HUES48 (cell line): ENCODE data around the gene AREG.

ENCODE experiments used
- H3K27ac ChIP-seq: one replicate; pipeline ENCODE4 v1.7.0; 2013; ENCODE audit warnings: low read depth, low read length, inconsistent platforms
- H3K27me3 ChIP-seq: 2 replicates; pipeline ENCODE4 v1.6.1; 2013; ENCODE audit warnings: mild to moderate bottlenecking, low read length; ENCODE audit not compliant: control insufficient read depth, insufficient read depth
- H3K36me3 ChIP-seq: 2 replicates; pipeline ENCODE4 v1.6.1; 2013; ENCODE audit warnings: low read length; ENCODE audit not compliant: control insufficient read depth, insufficient read depth
- H3K4me1 ChIP-seq: 2 replicates; pipeline ENCODE4 v1.6.1; 2013; ENCODE audit warnings: mild to moderate bottlenecking, low read length; ENCODE audit not compliant: control insufficient read depth, insufficient read depth
- H3K4me3 ChIP-seq: 2 replicates; pipeline ENCODE4 v1.5.1; 2013; ENCODE audit warnings: mild to moderate bottlenecking, low read depth, low read length
- H3K9ac ChIP-seq: 2 replicates; pipeline ENCODE4 v1.6.1; 2013; ENCODE audit warnings: mild to moderate bottlenecking, low read depth, low read length, moderate library complexity
- H3K9me3 ChIP-seq: 2 replicates; pipeline ENCODE4 v1.6.1; 2013; ENCODE audit warnings: low read length; ENCODE audit not compliant: control insufficient read depth, insufficient read depth

The AREG gene

DNA sequence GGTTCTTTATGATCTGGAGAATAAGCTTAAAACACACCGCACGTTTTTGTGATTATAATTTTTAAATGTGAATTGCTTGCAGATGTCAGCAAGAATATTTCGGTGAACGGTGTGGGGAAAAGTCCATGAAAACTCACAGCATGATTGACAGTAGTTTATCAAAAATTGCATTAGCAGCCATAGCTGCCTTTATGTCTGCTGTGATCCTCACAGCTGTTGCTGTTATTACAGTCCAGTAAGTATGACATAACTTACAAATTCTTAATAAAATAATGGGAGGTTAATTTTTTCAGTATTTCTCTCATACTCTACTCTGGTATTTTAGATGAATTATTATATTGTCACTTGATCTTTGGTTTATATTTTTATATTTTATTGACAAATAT lies 5.4 kb downstream of the AREG start:
- Histone ChIP-seq H3K9ac (no peak overlapping the region), H3K27ac (no peak overlapping the region), H3K27me3 (peaks cover 13% of the 10 kb centered on the region), H3K36me3 (no peaks in the 10 kb centered on the region), H3K4me3 (no peak overlapping the region), H3K4me1 (peaks cover 11% of the 10 kb centered on the region; the same call in 1 of the 2 replicates), H3K9me3 (no peaks in the 10 kb centered on the region)

DNA sequence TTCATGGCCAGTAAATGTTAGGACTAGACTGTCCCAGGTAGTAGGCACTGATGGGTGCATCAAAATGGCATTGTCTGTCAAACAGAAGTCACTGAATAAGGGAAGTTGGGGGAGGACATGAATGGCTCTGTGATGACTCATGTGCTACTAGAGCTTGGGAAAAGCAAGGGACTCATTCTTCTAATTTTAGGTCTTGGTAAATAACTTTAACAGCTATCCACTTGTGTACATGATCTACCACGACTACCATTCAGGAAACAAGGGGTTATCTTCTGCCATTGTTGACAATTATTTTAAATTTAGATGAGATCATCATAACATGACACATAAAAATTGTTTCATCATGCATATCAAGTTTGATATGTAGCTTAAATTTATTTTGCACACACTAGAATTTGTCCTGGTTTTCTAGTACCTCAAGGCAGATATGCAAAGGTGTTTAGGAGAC lies 6.3 kb downstream of the AREG start:
- no peaks in the 10 kb centered on the region for H3K36me3 ChIP-seq
- peaks cover 7% of the 10 kb centered on the region for H3K27me3 ChIP-seq
- H3K9ac ChIP-seq = no peak overlapping the region
- H3K4me3 ChIP-seq = no peak overlapping the region
- peaks cover 8% of the 10 kb centered on the region; the same call in 1 of the 2 replicates for H3K4me1 ChIP-seq
- no peaks in the 10 kb centered on the region for H3K9me3 ChIP-seq
- no peak overlapping the region for H3K27ac ChIP-seq

DNA sequence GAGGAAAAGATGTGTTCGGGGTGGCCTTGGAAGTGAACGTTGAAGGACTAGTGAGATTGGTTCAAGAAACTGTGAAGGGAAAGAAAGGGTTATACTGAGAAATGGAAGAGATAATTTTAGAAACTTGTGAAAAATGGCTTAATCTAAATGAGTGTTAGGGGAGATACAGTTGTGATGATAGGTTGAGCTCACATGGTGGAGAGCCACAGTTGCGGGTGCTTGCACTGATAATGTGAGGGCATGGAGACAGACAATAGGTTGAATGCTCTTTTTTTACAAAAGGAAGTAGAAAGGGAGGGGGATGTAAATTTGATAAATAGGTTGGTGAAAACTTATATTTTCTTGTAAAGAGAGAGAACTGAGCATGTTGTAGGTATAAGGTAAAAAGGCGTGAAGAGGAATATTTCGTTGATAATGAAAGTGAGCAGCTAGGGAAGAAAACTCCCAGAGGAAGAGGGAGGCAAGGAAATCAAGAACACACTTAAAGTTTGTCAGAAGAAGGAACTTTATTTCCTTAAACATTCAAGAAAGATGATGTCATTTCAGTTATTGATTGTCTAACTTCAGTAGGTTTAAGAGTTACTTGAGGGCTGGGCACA lies 8.2 kb downstream of the AREG start:
- Histone ChIP-seq H3K36me3 (no peaks in the 10 kb centered on the region), H3K4me1 (peaks cover 7% of the 10 kb centered on the region; the same call in 1 of the 2 replicates), H3K4me3 (no peak overlapping the region), H3K27me3 (no peaks in the 10 kb centered on the region), H3K9ac (no peak overlapping the region), H3K27ac (no peak overlapping the region), H3K9me3 (no peaks in the 10 kb centered on the region)

DNA sequence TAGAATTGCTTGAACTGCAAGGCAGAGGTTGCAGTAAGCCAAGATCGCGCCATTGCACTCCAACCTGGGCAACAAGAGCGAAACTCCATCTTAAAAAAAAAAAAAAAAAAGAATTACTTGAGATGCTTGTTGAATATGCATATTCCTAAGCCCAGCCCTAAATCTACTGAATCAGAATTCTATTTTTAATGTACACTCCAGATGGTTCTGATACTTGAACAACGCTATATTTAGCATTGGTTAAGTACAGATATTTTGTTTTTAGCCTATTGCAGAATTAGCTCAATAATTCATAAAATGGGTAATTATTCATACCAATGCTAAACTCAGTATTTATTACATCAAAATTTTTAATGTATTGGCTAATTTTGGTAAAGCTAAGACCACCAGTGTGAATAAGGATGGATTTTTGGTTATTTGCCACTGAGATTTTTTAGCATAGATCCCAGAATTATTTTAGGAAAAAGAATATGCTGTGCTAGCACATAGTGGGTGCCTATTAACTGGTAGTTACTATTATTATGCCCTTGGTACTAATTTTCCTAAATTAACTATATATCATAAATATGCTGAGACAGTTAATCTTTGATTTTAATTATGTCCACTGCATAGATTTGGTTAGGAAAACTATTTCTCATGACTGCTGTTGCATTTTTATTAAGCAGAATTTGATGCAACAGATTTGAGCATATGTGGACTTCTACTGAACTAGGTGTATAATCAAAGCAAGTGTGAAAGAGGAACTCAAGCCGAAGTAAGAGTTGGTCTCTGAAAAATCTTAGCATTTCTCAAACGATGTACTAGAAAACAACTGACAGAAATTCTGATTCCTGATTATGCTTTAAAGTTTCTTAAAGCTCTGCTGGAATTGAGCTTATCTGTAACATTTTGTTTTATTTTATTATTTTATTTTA lies 9.2 kb downstream of the AREG start:
- H3K36me3 ChIP-seq = no peaks in the 10 kb centered on the region
- H3K9ac ChIP-seq = no peak overlapping the region
- H3K27me3 ChIP-seq = no peaks in the 10 kb centered on the region
- H3K27ac ChIP-seq = no peak overlapping the region
- no peak overlapping the region for H3K4me3 ChIP-seq
- H3K4me1 ChIP-seq = peaks cover 7% of the 10 kb centered on the region; the same call in 1 of the 2 replicates
- no peaks in the 10 kb centered on the region for H3K9me3 ChIP-seq

DNA sequence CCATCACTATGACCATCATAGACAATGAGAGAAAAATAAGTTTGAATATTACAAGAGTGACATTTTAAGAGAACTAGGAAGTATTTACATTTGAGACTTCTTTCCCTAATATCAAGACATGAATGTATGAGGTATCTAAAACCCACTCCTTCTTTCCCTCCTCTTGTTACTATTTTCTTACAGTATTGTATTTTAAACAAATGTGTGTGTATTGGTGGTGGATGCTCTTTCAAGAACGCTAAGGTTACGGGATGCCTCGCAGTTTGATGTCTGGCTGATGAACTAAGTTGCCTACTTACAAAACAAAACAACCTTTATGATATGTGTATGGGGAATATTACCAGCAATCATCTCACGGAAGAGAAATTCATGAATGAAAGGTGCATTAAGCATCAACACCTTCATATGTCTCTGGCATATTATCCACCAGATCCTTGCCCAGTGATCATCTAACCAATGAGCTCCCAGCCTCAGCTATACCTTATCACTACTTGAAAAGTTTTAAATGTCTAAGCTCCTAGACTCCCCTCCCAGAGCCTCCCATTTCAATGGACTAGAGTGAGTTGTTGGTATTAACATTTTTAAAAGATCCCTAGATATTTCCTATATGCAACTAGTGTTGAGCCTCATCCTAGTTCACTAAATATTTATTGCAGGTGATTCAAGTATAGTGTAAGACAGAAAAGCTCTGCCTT lies 10.6 kb downstream of the AREG start:
- Histone ChIP-seq H3K4me1 (peaks cover 7% of the 10 kb centered on the region; the same call in 1 of the 2 replicates), H3K27ac (no peak overlapping the region), H3K9ac (no peak overlapping the region)

DNA sequence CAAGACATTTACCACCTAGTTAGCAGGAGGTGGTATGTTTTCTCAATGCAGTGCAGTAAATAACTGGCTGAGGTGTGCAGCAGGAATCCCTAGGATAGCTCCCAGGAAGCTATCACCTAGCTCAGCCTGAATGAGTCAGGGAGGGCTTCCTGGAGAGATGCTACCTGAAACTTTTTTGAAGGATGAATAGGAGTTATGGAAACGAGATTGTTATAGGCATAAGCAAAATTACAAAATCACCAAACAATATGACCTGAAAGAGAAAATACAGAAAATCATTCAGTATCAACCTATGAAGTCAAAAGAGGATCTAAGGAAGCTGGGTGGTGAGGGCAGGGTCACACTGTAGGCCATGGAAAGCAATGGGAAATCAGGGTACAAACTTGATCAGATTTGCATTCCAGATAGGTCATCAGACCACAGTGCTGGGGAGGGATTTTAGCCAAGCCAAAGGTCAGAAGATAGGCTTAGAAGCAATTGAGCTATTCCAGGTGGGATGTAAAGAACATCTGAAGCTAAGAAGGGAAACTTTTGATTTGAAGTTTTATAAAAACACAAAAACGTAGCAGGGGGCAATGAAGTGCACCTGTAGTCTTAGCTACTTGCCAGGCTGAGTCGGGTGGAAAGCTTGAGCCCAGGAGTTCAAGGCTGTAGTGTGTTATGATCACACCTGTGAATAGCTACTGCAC lies 11.3 kb downstream of the AREG start:
- no peaks in the 10 kb centered on the region for H3K27me3 ChIP-seq
- no peak overlapping the region for H3K27ac ChIP-seq
- H3K9ac ChIP-seq = no peak overlapping the region
- no peak overlapping the region for H3K4me3 ChIP-seq
- no peaks in the 10 kb centered on the region for H3K9me3 ChIP-seq
- peaks cover 3% of the 10 kb centered on the region; the same call in 1 of the 2 replicates for H3K4me1 ChIP-seq
- no peaks in the 10 kb centered on the region for H3K36me3 ChIP-seq

More for the DNA sequence above, 10.6 kb downstream of the AREG start:
- Histone ChIP-seq H3K9me3 (no peaks in the 10 kb centered on the region), H3K4me3 (no peak overlapping the region), H3K36me3 (no peaks in the 10 kb centered on the region), H3K27me3 (no peaks in the 10 kb centered on the region)

DNA sequence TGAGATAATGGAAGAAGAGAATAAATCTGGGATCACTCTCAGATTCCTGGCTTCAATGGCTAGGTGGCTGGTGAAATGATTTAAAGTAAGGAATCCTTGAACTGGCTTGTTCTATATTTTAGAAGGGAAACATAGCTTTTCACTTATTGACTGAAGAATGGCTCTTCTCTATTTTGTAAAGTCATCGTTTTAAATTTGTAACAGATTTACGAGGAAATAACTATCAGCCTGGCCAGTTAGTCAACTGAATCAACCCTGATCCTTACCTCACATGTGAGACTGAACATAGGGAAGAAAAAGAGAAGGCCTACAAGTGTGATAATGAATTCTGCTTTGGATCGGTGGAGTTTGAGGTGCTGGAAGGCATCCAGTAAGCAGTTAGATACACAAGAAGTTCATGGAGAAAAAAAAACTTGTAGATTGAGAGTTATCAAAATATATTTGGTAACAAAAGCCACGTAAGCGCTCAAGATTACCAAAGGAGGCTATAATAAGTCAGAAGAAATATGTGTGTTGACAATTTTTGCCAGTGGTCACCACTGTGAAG lies 12.0 kb downstream of the AREG start:
- no peak overlapping the region for H3K27ac ChIP-seq
- H3K27me3 ChIP-seq = no peaks in the 10 kb centered on the region
- H3K36me3 ChIP-seq = no peaks in the 10 kb centered on the region
- no peak overlapping the region for H3K9ac ChIP-seq
- no peaks in the 10 kb centered on the region for H3K4me1 ChIP-seq
- no peaks in the 10 kb centered on the region for H3K9me3 ChIP-seq
- no peak overlapping the region for H3K4me3 ChIP-seq

DNA sequence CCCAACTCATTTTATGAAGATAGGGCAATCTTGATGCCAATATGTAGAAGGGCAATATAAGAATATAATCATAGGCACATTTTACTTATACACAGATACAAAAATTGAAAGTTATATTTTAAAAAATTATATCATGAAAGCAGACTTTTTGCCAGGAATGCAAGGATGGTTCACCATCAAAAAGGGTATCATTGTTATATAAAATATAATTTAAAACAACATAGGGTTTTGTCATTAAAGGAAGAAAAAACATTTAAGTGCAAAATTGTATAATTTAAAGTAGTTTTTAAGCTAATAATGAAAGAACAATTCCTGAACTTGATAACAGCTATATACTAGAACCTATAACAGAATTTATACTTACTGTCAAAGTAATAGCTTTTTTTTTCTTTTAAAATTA lies 15.9 kb downstream of the AREG start:
- Histone ChIP-seq H3K4me3 (no peak overlapping the region), H3K9me3 (no peaks in the 10 kb centered on the region), H3K9ac (no peak overlapping the region)

DNA sequence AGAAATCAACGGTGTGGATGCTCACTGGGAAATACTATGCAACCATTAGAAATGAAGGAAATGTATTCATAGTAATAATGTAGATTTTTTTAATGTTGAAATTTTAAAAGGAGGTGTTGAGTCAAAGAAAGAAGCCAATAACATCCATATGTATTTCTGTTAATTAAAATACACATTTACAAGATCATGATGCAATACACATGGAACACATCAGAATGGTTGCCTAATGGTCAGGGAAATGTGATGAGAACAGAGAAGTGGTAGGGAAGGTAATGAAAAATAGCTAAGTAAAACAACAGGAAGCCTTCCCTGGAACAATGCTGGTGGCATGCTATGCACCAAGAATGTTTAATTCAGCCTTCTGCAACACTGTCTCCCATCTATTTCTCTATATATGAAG lies 18.2 kb downstream of the AREG start:
- Histone ChIP-seq H3K9me3 (no peaks in the 10 kb centered on the region), H3K27ac (no peak overlapping the region), H3K9ac (no peak overlapping the region), H3K36me3 (no peaks in the 10 kb centered on the region), H3K27me3 (no peaks in the 10 kb centered on the region), H3K4me3 (no peak overlapping the region), H3K4me1 (no peaks in the 10 kb centered on the region)

More for the DNA sequence above, 15.9 kb downstream of the AREG start:
- H3K4me1 ChIP-seq = no peaks in the 10 kb centered on the region
- H3K36me3 ChIP-seq = no peaks in the 10 kb centered on the region
- H3K27me3 ChIP-seq = no peaks in the 10 kb centered on the region
- H3K27ac ChIP-seq = no peak overlapping the region

DNA sequence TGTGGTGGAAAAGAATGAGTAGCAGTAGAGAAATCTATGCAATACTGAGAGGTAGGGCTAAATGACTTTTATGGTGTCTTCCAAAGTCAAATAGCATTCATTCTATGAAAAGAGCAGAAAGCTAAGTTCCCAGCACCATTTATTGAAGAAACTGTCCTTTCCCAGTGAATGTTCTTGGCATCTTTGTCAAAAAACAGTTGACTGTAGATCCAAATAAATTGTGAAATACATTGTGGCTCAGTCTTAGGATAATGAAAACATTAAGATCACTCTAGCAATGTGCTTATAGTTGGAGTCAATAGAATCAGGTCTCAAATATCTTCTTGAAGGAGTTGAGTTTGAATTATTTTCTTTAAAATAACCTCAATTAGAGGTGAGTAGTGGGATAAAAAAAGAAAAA lies 19.4 kb downstream of the AREG start:
- no peak overlapping the region for H3K9ac ChIP-seq
- H3K4me1 ChIP-seq = no peaks in the 10 kb centered on the region
- no peaks in the 10 kb centered on the region for H3K27me3 ChIP-seq
- no peak overlapping the region for H3K4me3 ChIP-seq
- H3K27ac ChIP-seq = no peak overlapping the region
- H3K36me3 ChIP-seq = no peaks in the 10 kb centered on the region
- no peaks in the 10 kb centered on the region for H3K9me3 ChIP-seq
